K562 (cell line): ENCODE measurements around the gene RPLP2. TPM values are rescaled to one million over a fixed set of nuclear protein-coding genes. Genes with fewer than 3 reads are reported as not detected.

Source experiments
- ATAC-seq: fragments of 200-7000 bp; cut with Tn5 transposase; 3 replicates; pipeline ENCODE4 v1.9.1; 2020; ENCODE audit warnings: moderate library complexity
- BruUV-seq: library from RNA; stranded (reverse); fragments of 400-500 nt; replicated peaks from 2 replicates; lab custom pipeline; 2021; lab: Mats Ljungman, UMichigan
- CTCF ChIA-PET: fragments of 300-600 bp; formaldehyde crosslinking; extraction: SDS; loops from one replicate; lab custom pipeline; 2021; ENCODE audit warnings: low intra/inter-chr PET ratio; lab: Yijun Ruan, JAX
- POLR2A ChIA-PET: fragments of 300-600, 350-650 bp; sonication (Branson Sonifier 250); formaldehyde crosslinking; extraction: SDS; loops from one replicate; lab custom pipeline; 2021; ENCODE audit warnings: antibody characterized with exemption, inconsistent platforms; lab: Yijun Ruan, JAX
- DNase-seq, 4 experiments: peaks; one replicate each; pipeline versions ENCODE4 v3.0.0 to v3.0.0-alpha.2; 2011 to 2018; ENCODE audit warnings: low spot score in 3 of 4, mixed read lengths in 3 of 4; ENCODE audit errors: extremely low read depth in 1 of 4
- FAIRE-seq: peaks from 2 replicates; lab custom pipeline; 2011; peaks lifted over from hg19 to GRCh38; lab: Jason Lieb, UNC
- H2AFZ ChIP-seq: 2 replicates; pipeline ENCODE4 v1.6.0; 2011; ENCODE audit warnings: low read depth, low read length, control low read depth, inconsistent platforms
- H3K27ac ChIP-seq: fragments of 200-600 bp; 3 replicates; pipeline ENCODE4 v1.8.0; 2011; ENCODE audit warnings: low read depth, mild to moderate bottlenecking, control low read depth, inconsistent platforms, low read length, moderate library complexity, mixed read lengths; ENCODE audit errors: extremely low read depth
- H3K27me3 ChIP-seq, 2 experiments: fragments of 300-600 bp in 1 of 2; 2 replicates in 1 of 2; 3 replicates in 1 of 2; pipeline versions ENCODE4 v1.6.0 to v1.8.0; 2011; ENCODE audit warnings: inconsistent platforms in 2 of 2, low read length in 2 of 2, mild to moderate bottlenecking in 1 of 2, mixed read lengths in 1 of 2, moderate library complexity in 1 of 2; ENCODE audit not compliant: control insufficient read depth in 2 of 2, insufficient read depth in 2 of 2
- H3K36me3 ChIP-seq: fragments of 300-600 bp; 3 replicates; pipeline ENCODE4 v1.8.0; 2011; ENCODE audit warnings: mild to moderate bottlenecking, low read length, inconsistent platforms; ENCODE audit not compliant: control insufficient read depth, insufficient read depth
- H3K4me1 ChIP-seq, 2 experiments: fragments of 200-600 bp in 1 of 2; replicated peaks in 1 of 2; 2 replicates in 1 of 2; 3 replicates in 1 of 2; pipeline versions ENCODE4 v1.5.1 to v1.8.0; 2011; ENCODE audit warnings: inconsistent platforms in 2 of 2, low read length in 2 of 2, mild to moderate bottlenecking in 1 of 2, mixed read lengths in 1 of 2, moderate library complexity in 1 of 2; ENCODE audit not compliant: control insufficient read depth in 2 of 2, insufficient read depth in 2 of 2
- H3K4me2 ChIP-seq: 2 replicates; pipeline ENCODE4 v1.6.1; 2011; ENCODE audit warnings: low read length, control low read depth, inconsistent platforms, mixed read lengths; ENCODE audit not compliant: insufficient read depth
- H3K4me3 ChIP-seq: fragments of 200-600 bp; sonication (generic), shearing (Covaris generic); 2 replicates; pipeline ENCODE4 v1.5.1; 2016; ENCODE audit warnings: control low read depth, inconsistent platforms
- H3K79me2 ChIP-seq: fragments of 200-600 bp; 3 replicates; pipeline ENCODE4 v1.8.0; 2011; ENCODE audit warnings: low read length, inconsistent platforms; ENCODE audit not compliant: control insufficient read depth, insufficient read depth
- H3K9ac ChIP-seq, 2 experiments: 2 replicates each; pipeline versions ENCODE4 v1.6.0 to v1.6.1; 2011; ENCODE audit warnings: low read depth in 2 of 2, low read length in 2 of 2, control low read depth in 1 of 2, inconsistent platforms in 1 of 2, mild to moderate bottlenecking in 1 of 2, mixed read lengths in 1 of 2; ENCODE audit not compliant: insufficient read depth in 1 of 2
- H3K9me1 ChIP-seq: one replicate; pipeline ENCODE4 v1.6.0; 2011; ENCODE audit warnings: inconsistent platforms, mild to moderate bottlenecking, low read length, moderate library complexity; ENCODE audit not compliant: control insufficient read depth, insufficient read depth
- H3K9me3 ChIP-seq: replicated peaks from 2 replicates; pipeline ENCODE4 v1.5.1; 2011; ENCODE audit warnings: low read depth, low read length, inconsistent platforms; ENCODE audit not compliant: control insufficient read depth, insufficient read depth
- H4K20me1 ChIP-seq: replicated peaks from 2 replicates; pipeline ENCODE4 v1.6.1; 2011; ENCODE audit warnings: low read length, inconsistent platforms, mixed read lengths; ENCODE audit not compliant: control insufficient read depth, insufficient read depth
- ELF1 ChIP-seq: fragments of 200-800 bp; sonication (Bioruptor generic); IDR thresholded peaks from 2 replicates; pipeline ENCODE4 v1.6.1; 2016; ENCODE audit warnings: missing genetic modification characterization, missing compliant biosample characterization
- FOXP1 ChIP-seq: sonication (generic); formaldehyde crosslinking; IDR thresholded peaks from 2 replicates; pipeline ENCODE4 v1.8.0; 2022; ENCODE audit warnings: mild to moderate bottlenecking, missing genetic modification reagents
- PCBP2 ChIP-seq: fragments of 200-400 bp; formaldehyde crosslinking; IDR thresholded peaks from 2 replicates; pipeline ENCODE4 v1.6.1; 2018; ENCODE audit warnings: low read length, low read depth, mild to moderate bottlenecking, moderate library complexity; ENCODE audit not compliant: poor library complexity, severe bottlenecking
- TAL1 ChIP-seq: fragments of 450-650 bp; IDR thresholded peaks from 2 replicates; pipeline ENCODE4 v1.6.1; 2016; ENCODE audit warnings: mild to moderate bottlenecking
- TEAD1 ChIP-seq, 2 experiments: fragments of 450-650 bp in 1 of 2; sonication (generic) in 1 of 2; formaldehyde crosslinking; IDR thresholded peaks; 2 replicates each; pipeline versions ENCODE4 v1.4.0 to v1.8.0; 2020 to 2022; ENCODE audit warnings: mild to moderate bottlenecking in 2 of 2, missing genetic modification reagents in 1 of 2
- WGBS: fragments of 100-300 bp; shearing (Covaris generic); methylation state at CpG from one replicate; pipeline ENCODE4 v1.1.6; 2016; ENCODE audit warnings: low coverage, mixed read lengths; ENCODE audit not compliant: insufficient coverage; ENCODE audit errors: missing lambda C conversion rate; 5-methylcytosine and 5-hydroxymethylcytosine counted together
- in situ Hi-C: fragments of 300-500 bp; cut with MboI; formaldehyde crosslinking; loops from 4 replicates; pipeline ENCODE4 v1.15.0; 2018; ENCODE audit warnings: inconsistent platforms, mixed read lengths
- intact Hi-C: fragments of 100-400 bp; cut with micrococcal nuclease; formaldehyde crosslinking; loops from 2 replicates; pipeline ENCODE4 v1.14.2; 2022
- polyA plus RNA-seq, 8 experiments: library from polyadenylated mRNA; depleted of rRNA in 4 of 8; stranded (reverse) in 5 of 8; unstranded in 3 of 8; fragments of >200 nt; fragmentation: Nextera tagmentation in 2 of 8; fragmentation: Illumina TruSeq in 1 of 8; extraction: Ambion mirVana in 2 of 8; extraction: Trizol in 1 of 8; gene quantifications; 2 replicates each; pipeline versions ENCODE4 v1.2.1 to v1.2.3, GENCODE V29; 2011 to 2014; ENCODE audit warnings: inconsistent platforms in 1 of 8, missing spikeins in 1 of 8
- total RNA-seq, 7 experiments: library from RNA; depleted of rRNA in 6 of 7; stranded (reverse); fragments of >200 nt in 6 of 7; fragmentation: Illumina TruSeq in 2 of 7; extraction: Trizol in 2 of 7; gene quantifications; 2 replicates each; pipeline versions ENCODE4 v1.2.1 to v1.2.3, GENCODE V29; 2011 to 2021; ENCODE audit warnings: low replicate concordance in 1 of 7

RPLP2 gene
- total and polyA plus RNA-seq, 9 of the 15 experiments (the other 6 are each of a cell fraction or from before 2014, with no cell fraction given): 528 to 3,807 (median 1,633) TPM

GRCh38 chr11:849951-850774, 40.4 kb downstream of the RPLP2 start:
- no peaks in the 10 kb centered on the region for H3K36me3 ChIP-seq
- no peak overlapping the region for H3K4me3 ChIP-seq
- intact Hi-C loops: loop anchor here (5.0 to 10.0 kb wide), 2 partner anchors 65 to 202 kb away; partner anchors contain the start of gene CHID1
- no peak for DNase-seq
- ChIA-PET CTCF (interaction anchor here (0.6 to 1.3 kb wide), 3 partner anchors 201 to 205 kb away, joined by 3 to 4 read pairs (median 3); no protein-coding TSS in a partner anchor), POLR2A (no interaction called here)
- no peak overlapping the region for H3K4me2 ChIP-seq
- in situ Hi-C loops: no loop called here
- no peak for FAIRE-seq
- no peaks in the 10 kb centered on the region for H3K27me3 ChIP-seq
- H4K20me1 ChIP-seq: no peaks in the 10 kb centered on the region; the same call in 1 of the 2 replicates
- ATAC-seq: no peak
- H3K4me1 ChIP-seq: peaks cover 0 to 84% of the 10 kb centered on the region in 2 experiments; a peak in 2 of 5 replicates
- no peaks in the 10 kb centered on the region for H3K9me3 ChIP-seq
- H3K79me2 ChIP-seq: no peaks in the 10 kb centered on the region
- no peak overlapping the region for H3K9ac ChIP-seq
- TF ChIP-seq PCBP2: no peak
- TF ChIP-seq ELF1 (tag): no peak
- TF ChIP-seq TAL1: no peak
- no peak for TF ChIP-seq TEAD1 (CRISPR knock-in tag; IDR thresholded peaks at IDR 0.05)
- TF ChIP-seq FOXP1 (CRISPR knock-in tag): no peak
- no peaks in the 10 kb centered on the region for H3K9me1 ChIP-seq
- 97% methylated on average over 20 of the region's 97 CpGs for WGBS
- H3K27ac ChIP-seq: no peak overlapping the region
- BruUV-seq: no TSS peak
- no peak overlapping the region for H2AFZ ChIP-seq
